GM19452 (cell line): ENCODE measurements around the gene P3H4.

Experiments
- ATAC-seq: cut with Tn5 transposase; IDR thresholded peaks from one replicate; pipeline ENCODE4 v1.9.1; 2021; ENCODE audit not compliant: unreplicated experiment

The P3H4 gene

DNA sequence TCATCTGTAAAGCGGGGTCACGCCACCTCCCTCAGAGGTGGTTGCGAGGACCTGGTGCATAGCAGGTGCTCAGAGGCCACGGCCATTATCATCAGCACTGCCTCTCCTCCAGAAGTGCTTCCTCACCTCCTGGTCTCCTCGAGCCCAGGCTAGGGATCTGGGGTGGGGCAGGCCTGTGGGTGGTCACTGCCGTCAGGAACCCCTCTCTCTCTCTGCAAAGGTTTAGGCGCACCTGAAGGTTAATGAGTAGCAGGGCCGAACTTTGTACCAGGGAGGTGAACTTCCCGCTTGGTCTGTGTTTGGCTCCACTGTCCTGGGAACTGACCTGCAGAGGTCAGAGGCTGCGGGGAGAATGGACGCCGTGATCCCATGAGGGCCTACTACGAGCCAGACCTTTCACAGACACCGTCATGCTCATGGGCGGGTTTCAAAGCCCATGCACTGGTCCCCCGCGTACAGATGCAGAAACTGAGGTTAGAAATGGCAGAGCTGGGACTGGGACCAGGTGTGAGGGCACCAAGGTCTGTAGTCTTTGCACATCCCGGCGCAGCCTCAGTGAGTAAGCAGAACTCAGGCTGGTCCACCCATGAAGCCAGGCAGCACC is 39.1 kb downstream of the P3H4 start:
- no peak for ATAC-seq

DNA sequence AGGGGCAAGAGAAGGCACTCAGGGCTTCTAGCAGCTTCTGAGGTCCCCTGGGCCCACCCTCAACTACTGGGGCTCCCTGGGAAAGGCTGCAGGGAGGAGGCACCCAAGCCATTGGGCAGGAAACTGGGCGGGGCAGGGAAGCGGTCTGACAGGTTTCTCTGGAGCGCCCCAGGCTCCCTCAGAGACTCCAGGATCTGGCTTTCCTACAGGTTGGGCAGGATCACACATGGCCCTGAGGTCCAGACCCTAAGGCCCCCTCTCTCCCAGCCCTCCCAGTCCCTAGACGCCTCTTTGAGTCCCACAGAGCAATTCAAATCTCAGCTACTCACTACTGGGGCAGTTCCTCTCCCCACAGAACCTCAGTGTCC is 39.5 kb downstream of the P3H4 start:
- ATAC-seq, result no peak

DNA sequence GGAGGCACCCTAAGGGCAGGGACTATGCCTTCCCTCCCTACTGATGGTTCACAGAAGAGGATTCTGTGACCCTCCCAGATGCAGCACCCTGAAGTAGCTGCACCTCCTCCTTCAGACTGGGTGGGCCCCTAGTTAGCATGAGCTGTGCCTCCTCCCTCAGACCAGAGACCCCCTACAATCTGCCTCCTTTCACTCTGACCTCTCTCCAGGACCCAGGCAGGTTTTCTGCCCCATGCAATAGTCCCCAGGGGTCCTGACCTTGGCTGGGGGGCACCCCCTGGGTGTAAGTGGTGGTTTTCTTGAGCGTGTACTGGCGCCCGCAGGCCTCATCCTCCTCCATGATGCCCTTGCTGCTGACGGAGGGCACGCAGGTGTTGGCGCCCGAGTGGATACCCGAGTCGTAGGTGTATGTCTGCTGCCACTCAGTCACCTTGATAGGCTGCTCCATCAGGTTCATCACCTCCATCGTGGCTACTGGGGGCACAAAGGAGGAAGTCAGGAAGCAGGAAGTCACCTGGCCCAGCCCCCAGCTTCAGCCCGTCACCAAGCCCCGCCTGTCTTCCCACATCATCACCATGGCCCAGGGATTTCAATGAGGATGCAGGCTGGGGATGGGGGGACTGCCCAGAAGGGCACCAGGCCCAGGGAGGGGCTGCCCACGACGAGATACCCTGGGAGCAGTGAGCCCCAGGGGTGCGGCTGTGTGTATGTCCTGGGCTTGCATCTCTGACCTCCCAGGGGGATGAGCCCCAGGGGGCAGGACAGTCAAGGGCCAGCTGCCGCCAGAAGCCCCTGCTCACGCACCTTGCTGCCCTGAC is 40.2 kb downstream of the P3H4 start:
- ATAC-seq, result no peak

DNA sequence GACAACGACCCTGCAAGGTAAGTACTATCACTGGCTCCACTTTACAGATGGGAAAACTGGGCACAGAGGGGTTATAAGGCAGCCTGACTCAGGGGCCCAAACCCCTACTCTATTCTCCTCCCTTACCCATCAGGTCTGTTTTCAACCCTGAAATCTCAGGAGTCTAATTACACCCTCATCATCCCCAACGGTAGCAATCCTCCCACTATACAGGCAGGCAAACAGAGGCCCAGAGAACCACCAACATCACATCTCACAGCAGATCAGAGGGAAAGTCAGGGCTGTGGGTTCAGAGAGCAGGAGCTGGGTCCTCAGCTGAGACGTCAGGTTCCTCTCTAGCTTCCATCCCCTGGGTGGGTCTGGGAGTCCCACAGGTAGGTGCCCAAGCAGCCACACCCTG is 41.8 kb downstream of the P3H4 start:
- ATAC-seq, result no peak

DNA sequence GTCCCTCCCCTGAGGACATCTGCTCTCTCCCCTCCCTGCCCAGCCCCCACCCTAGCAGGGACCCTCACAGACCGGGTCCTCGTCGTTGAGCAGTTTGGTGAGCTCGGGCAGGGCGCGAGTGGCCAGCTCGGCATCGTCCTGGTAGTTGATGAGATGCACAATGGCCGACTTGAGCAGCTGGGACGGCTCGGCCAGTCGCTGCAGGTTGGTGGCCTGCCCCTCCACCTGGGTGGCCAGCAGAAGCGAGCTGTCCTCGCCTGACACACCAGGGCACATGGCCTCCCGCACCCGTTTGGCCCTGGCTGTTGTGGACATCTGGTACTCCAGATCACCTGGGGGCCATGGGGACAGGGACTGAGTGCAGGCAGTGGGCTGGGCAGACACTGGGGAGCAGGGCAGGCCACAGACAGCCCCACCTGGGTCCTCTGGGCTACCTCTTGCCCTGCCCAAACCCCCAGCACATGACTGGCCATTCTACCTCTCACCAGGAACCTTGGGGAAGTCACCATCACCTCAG is 42.3 kb downstream of the P3H4 start:
- no peak for ATAC-seq

DNA sequence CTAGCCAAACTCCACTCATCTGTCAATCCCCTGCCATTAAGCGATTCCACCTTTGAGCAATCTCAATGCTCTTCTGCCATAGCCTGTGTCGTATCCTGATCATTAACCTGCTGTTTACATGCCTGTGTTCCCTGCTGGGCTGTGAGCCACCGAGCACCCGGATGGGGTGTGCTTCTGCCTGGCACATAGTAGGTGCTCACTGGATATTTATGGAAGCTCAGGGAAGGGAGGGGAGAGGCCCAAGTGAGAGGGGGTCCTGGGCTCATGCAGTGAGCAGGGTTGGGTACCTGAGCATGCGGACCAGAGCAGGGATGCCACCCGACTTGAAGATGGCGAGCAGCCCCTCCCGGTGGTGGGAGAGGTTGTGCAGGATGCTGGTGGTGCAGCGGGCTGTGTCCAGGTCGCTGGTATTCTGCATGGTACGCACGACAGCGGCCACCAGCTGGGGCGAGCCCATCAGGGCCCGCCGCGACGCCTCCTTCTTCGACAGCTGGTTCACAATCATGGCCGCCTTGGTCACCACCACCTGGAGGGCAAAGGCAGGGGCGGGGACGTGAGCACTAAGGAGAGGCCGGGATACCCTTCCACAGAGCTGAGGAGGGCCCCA is 43.0 kb downstream of the P3H4 start:
- no peak for ATAC-seq

DNA sequence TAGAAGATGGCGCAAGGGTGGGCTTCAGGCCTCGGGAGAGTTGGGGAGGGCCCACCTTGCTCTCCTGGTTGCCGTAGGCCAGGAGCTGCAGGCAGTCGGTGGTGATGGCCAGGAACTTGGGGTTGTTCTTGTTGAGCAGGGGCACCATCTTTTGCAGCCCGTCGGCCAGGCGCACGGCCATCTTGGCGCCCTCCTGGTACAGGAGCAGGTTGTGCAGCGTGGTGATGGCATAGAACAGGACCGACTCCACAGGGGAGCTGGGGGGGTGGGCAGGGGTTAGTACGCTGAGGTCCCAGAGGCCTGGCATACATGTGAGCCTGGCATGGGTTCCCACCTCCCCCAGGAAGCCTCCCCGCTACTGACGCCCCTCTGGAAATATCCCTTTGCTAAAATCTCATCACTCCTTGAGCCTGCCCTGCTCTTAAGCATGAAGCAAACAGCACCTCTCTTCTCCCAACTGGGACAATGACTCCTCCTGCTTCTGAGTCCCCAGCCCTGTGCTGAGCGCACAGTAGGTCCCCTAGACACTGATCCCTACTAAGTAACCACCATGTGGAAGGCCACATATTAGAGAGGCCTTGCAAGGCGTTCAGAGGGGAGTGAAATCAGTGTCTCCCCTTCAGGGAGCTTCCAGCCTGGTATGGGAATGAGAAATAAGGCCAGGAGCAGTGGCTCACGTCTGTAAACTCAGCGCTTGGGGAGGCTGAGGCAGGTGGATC is 44.3 kb downstream of the P3H4 start:
- ATAC-seq, result no peak

DNA sequence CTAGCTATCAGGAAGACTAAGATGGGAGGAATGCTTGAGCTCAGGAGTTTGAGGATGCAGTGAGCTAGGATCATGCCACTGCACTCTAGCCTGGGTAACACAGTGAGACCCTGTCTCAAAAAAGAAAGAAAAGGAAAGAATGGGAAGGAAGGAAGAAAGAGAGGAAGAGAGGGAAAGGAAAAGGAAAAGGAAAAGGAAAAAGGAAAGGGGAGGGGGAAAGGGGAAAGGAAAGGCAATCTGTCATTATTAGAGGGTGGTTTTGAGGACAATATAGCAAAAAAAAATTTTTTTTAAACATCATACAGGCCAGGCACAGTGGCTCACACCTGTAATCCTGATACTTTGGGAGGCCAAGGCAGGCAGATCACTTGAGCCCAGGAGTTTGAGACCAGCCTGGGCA is 45.6 kb downstream of the P3H4 start:
- ATAC-seq, result no peak

DNA sequence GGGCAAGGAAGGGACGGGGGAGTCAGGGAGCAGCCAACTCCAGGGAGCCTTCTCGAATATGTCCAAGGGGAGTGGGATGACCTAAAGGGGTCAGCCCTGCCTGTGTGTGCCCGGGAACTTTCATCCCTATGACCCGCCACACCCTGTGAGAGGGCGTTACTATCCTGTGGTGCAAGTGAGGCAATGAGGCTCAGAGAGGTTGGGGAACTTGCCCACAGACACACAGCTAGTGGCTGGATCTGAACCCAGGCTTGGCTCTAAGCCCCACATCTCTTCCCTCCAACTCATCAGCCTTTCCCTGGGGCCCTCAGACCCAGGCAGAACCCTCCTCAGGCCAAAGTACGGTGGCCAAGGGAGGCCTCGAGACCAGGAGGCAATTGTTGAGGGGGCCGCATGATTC is 48.4 kb downstream of the P3H4 start:
- ATAC-seq, result no peak

DNA sequence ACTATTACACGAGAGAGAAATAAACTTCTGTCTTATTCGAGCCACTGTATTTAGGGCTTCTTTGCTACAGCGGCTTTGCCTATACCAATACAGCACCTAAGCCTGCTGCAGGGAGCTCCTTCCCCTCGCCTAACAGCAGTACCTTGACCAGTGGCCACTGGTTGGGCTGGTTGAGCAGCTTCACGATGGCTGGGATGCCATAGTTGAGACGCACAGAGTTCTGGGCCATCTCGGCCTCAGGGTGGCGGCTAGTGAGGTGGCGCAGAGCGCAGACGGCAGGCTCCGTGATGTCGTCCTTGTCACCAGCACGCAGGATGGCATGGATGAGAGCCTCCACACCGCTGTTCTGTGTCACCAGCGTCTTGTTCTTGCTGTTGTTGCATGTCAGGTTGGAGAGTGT is 48.9 kb downstream of the P3H4 start:
- ATAC-seq, result no peak

DNA sequence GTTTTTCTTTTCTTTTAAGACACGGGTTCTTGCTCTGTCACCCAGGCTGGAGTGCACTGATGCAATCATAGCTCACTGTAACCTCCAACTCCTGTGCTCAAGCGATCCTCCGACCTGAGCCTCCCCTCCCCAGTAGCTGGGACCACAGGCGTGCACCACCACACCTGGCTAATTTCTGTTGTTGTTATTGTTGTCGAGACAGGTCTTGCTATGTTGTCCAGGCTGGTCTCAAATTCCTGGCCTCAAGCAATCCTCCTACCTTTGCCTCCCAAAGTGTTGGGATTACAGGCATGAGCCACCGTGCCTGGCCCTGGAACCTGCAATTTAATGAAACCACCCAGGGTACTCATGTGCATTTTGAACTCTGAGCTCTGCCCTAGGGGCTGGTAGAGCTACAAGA is 49.4 kb downstream of the P3H4 start:
- no peak for ATAC-seq

DNA sequence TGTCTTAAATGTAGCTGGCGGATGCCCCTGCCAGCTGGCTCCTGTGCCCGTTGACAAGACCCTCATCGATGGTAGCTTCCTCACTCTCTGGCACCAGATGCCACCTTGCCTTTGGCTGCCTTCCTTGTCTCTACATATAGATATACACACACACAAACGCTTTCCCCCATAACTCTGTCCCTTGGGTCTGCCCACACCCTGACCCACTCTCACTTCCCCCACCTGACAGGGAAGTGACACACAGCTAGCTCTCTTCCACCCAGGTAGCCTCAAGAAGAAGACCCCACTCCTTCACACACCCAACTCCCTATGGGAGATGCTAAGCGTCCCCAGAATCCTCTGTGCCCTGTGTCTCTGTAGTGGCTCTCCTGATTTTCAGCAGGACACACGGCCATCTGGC is 50.9 kb downstream of the P3H4 start:
- no peak for ATAC-seq

DNA sequence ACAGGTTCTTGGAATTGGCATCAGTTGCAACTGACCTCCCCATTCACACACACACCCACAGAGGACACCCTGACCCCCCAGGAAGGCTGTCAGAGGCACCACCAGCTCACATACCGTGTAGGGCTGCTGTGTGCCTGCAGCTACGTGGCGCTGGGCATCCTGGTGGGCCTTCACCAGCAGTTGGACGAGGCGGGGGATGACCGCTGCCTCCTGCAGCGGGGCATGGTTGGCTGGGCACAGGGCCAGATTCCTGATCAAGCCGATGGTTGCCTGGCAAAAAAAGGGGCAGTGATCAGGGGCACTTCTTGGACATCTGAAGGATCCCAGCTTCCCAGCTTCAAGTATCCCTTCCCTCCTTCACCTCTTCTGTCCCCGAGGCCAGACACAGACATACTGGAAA is 53.1 kb downstream of the P3H4 start:
- ATAC-seq, result no peak

DNA sequence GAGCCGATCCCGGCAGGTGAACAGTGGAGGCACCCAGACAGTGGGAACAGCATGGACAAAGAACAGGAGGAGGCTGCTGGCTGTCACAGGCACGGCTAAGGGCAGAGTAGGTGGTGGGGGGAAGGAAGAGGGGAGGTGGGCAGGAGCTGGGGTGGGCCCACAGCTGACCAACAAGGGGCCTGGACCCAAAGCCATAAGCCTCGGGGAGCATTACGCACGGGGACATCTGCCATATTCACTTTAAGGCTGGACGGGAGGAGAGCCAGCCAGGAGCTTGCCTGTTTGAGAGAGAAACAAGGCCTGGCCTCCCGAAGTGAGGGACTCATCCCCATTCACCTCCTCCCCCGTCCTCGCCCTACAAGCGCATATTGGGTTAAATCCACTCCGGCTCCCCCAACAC is 57.7 kb downstream of the P3H4 start:
- ATAC-seq, result no peak
